ENCODE results near the gene ID2.

ID2 gene

GRCh38 chr2:8647462-8647857 lies 34.4 kb upstream of the ID2 start:
- no peak for DNase-seq (ENCODE audit: low read depth in 4 of 4, low spot score in 1 of 4)

GRCh38 chr2:8648441-8649213 lies 33.2 kb upstream of the ID2 start:
- DNase-seq (ENCODE audit: low read depth in 4 of 4, low spot score in 1 of 4): no peak

- no peak for DNase-seq (ENCODE audit: low read depth in 4 of 4, low spot score in 1 of 4)
Measured at GRCh38 chr2:8649718-8650117, 32.1 kb upstream of the ID2 start.

- DNase-seq (ENCODE audit: low read depth in 4 of 4, low spot score in 1 of 4): no peak
Measured at GRCh38 chr2:8650256-8650655, 31.6 kb upstream of the ID2 start.

- DNase-seq (ENCODE audit: low read depth in 4 of 4, low spot score in 1 of 4): no peak
Measured at GRCh38 chr2:8652774-8653426, 29.0 kb upstream of the ID2 start.

- DNase-seq (ENCODE audit: low read depth in 4 of 4, low spot score in 1 of 4): no peak
Measured at GRCh38 chr2:8653485-8653884, 28.4 kb upstream of the ID2 start.

GRCh38 chr2:8654041-8654440 lies 27.8 kb upstream of the ID2 start:
- DNase-seq (ENCODE audit: low read depth in 4 of 4, low spot score in 1 of 4): no peak

GRCh38 chr2:8654483-8654882 lies 27.4 kb upstream of the ID2 start:
- no peak for DNase-seq (ENCODE audit: low read depth in 4 of 4, low spot score in 1 of 4)

GRCh38 chr2:8656160-8656641 lies 25.7 kb upstream of the ID2 start:
- DNase-seq (ENCODE audit: low read depth in 4 of 4, low spot score in 1 of 4): no peak

GRCh38 chr2:8656811-8657210 lies 25.0 kb upstream of the ID2 start:
- DNase-seq (ENCODE audit: low read depth in 4 of 4, low spot score in 1 of 4): no peak

GRCh38 chr2:8657423-8658062 lies 24.3 kb upstream of the ID2 start:
- DNase-seq (ENCODE audit: low read depth in 4 of 4, low spot score in 1 of 4): no peak

- DNase-seq (ENCODE audit: low read depth in 4 of 4, low spot score in 1 of 4): no peak
Measured at GRCh38 chr2:8658064-8658862, 23.6 kb upstream of the ID2 start.

- no peak for DNase-seq (ENCODE audit: low read depth in 4 of 4, low spot score in 1 of 4)
Measured at GRCh38 chr2:8659092-8659734, 22.6 kb upstream of the ID2 start.

GRCh38 chr2:8659735-8660492 lies 21.9 kb upstream of the ID2 start:
- DNase-seq (ENCODE audit: low read depth in 4 of 4, low spot score in 1 of 4): no peak

GRCh38 chr2:8661235-8661634 lies 20.6 kb upstream of the ID2 start:
- DNase-seq (ENCODE audit: low read depth in 4 of 4, low spot score in 1 of 4): no peak

GRCh38 chr2:8661736-8662135 lies 20.1 kb upstream of the ID2 start:
- no peak for DNase-seq (ENCODE audit: low read depth in 4 of 4, low spot score in 1 of 4)

GRCh38 chr2:8662239-8662879 lies 19.5 kb upstream of the ID2 start:
- DNase-seq (ENCODE audit: low read depth in 4 of 4, low spot score in 1 of 4): no peak

GRCh38 chr2:8663997-8664396 lies 17.9 kb upstream of the ID2 start:
- no peak for DNase-seq (ENCODE audit: low read depth in 4 of 4, low spot score in 1 of 4)

- DNase-seq (ENCODE audit: low read depth in 4 of 4, low spot score in 1 of 4): no peak
Measured at GRCh38 chr2:8666581-8666980, 15.3 kb upstream of the ID2 start.

All from stimulated activated CD4-positive, alpha-beta T cell treated with anti-CD3 and anti-CD28 coated beads, Interleukin-1b, Interleukin-23, amount 100 ng/mL, for 24 hours (primary cell).